Embryonic facial prominence (tissue), 1 donor: ENCODE results near the gene CDH9.
"Not testable (repeated sequence)": the region's sequence is repeated elsewhere in the genome, so short reads cannot be mapped to it uniquely, and the experiment has no call there.

Experiments used
- DNase-seq: peaks from one replicate; pipeline ENCODE4 v3.0.0-alpha.2; 2016; ENCODE audit errors: extremely low spot score

CDH9 gene

GRCh38 chr5:26948921-26949320, 89.5 kb downstream of the CDH9 start:
- DNase-seq = no peak

- no peak for DNase-seq
These were observed 92.5 kb downstream of the CDH9 start for GRCh38 chr5:26945901-26946300.

DNA sequence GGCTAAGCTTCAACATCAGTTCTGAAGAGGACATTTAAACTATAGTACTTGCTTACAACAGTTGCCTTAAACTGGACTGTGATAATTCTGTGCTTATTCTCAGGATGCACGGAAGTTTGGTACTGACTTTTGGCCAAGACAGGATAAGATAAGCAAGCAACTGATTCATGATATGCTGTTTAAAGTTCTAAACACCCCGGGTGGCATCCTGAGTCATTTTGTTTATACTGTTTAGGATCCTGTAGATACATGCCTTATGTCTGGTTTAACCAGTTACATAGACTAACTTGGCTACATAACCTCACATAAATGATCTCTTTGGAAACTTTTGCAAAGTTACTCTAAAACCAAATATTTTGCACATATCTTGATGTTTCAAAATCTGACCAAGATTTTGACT, 95.9 kb downstream of the CDH9 start:
- no peak for DNase-seq

DNA sequence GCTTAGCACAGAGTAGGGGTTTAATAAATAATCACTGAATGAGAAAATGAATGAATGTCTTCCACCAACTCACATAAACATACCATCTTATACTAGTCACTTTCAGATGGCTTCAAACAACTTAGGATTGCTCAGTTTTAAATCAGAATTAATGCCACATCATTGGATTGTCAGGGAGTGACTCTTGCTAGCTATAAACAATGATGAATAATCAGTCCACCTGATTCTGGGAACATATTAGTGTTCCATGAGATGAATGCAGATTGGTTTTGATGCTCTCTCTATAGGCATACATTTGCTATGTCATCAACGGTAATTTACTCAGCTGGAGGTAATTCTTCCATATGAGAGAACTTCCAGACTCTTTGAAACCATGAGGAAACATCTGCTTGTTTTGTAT, 97.4 kb downstream of the CDH9 start:
- DNase-seq = no peak

GRCh38 chr5:26932238-26932637, 106.1 kb downstream of the CDH9 start:
- no peak for DNase-seq

DNA sequence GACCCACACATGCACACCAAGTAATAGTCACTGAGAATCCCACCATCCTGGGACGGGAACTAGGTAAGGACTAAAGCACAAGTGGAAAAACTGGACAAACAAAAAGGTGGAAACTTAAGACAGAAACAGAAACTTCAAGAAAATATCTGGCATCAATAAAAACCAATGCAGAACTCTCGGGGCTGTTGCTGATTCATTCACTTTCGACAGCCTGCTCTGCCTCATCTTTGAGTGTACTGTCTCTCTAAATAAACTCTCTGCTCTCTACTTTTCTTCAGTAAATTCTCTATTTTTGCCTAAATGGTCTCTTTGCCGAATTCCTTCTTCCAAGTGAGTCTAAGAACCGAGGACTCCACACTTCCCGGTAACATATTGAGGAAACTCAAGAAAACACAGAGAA, 116.9 kb downstream of the CDH9 start:
- no peak for DNase-seq

DNA sequence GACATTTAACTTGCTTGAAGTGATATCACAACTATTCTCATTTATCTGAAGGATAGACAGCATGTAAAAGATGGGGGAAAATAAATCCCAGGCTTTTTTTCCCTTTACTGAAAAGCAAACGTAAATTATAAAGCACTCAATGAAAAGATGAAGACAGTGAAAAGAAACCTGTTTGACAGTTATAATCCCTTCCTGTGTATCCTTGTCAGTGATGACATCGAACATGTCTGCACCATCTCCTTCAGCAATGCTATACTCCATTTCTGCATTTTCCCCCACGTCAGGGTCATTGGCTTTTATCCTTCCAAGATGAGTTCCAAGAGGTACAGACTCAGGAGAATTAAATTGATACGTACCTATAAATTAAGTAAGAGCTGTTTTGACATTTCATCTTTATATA, 134.9 kb downstream of the CDH9 start:
- no peak for DNase-seq

- no peak for DNase-seq
These were observed 143.6 kb downstream of the CDH9 start for GRCh38 chr5:26894719-26895263.

DNA sequence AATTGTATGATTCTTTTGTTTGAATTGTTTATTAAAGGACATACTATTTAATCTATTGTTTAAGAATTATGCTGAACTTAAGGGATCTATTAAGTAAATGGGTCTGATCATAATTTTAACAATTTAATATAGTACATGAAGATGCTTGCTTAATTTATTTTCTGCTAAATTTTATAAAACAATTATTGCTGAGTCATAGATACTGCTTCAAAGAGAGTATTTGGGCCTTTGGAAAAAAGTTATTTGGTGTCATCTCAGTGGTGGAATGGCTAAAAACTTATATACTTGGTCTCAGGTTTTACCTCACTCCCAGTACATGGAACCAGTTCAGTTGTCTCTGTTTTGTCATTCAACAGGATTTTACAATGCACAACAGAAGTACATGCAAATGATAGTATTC, 145.3 kb downstream of the CDH9 start:
- DNase-seq = no peak

DNA sequence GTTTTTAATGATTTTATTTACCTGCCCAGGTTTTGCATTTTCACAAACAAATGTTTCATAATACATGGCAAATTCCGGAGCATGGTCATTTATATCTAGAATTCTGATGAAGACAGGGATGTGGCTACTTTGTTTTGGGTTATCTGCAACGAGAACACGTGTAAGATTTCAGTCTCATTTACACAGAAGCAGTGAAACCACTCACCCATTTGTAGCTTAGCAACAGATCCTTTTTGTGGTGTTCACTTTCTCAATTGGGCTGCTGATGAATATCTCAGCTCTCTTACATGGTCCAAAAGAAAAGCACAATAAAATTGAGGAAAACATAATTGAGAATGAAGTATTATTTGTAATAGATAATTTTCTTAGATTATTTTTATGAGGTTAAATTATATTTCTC, 148.6 kb downstream of the CDH9 start:
- DNase-seq = no peak

DNA sequence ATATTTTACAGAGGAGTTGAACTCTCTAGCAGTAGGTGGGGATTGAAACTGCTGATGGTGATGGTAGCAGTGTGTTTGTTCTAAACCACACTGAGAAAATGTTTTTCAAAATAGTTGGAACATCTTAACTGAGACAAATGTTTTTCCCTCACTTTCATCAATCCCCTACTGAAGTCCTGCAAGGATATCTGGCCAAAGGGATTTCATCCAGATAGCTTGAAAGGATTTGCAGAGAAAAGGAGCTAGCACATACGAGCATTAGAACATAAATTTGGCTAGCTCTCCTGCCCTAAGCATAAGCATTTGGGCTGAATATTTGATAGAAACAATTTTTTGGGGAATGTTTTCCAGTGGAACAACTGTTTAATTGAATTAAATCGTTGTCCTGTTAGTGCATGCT, 153.9 kb downstream of the CDH9 start:
- DNase-seq = no peak

DNA sequence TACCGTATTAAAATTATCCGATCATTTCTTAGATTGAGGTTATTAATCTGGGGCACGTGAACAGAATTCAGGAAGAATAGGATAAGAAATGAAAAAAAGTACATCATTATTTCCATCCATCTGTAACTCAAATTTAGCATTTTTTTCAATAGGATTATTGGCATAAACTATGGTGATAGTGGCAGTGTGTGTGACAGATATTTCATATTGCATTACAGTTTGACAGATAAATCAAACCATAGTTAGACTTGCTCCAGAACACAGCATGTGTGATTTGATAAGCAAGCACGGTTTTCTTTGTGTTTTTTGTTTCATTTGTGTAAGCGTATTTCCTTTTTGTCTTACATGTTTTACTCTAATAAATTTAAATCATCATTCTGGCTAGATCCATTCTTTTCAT, 155.0 kb downstream of the CDH9 start:
- DNase-seq = no peak

DNA sequence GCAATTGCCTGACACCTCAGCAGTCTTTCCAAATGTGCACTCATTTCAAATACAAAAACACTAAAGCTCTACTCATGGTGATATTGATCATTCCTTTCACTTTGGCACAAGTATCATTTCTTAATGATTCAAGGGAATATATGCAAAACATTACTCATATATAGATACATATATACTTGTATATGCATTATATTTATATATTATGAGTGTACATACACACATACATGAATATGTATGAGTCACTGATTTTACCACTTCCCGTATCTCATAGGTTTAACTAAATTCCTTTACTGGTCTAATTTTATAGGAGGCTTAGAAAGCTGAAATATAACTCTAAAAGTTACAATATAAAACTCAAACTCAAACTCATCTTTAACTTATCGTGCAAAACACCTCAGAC, 156.5 kb downstream of the CDH9 start:
- no peak for DNase-seq

DNA sequence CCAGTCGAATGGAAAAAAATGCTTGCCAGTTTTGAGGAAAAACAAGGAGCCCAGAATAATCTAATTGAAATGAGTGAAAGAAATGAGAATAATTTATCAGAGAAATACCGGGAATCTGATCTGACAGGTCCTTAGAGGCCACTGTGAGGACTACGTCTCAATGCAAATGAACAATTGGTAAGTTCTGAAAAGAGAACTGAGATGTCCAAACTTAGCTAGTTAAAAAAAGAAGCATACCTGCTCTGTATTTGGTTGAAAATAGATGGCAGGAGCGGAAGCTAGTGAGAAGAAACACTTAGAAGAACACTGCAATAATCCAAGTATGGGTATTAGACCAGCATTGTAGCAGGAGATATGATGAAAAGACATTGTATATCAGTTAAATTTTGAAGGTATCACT, 161.2 kb downstream of the CDH9 start:
- no peak for DNase-seq

GRCh38 chr5:26872337-26872736, 166.0 kb downstream of the CDH9 start:
- no peak for DNase-seq

GRCh38 chr5:26869781-26870180, 168.6 kb downstream of the CDH9 start:
- DNase-seq = no peak

- DNase-seq = no peak
These were observed 169.9 kb downstream of the CDH9 start for GRCh38 chr5:26868504-26868903.

GRCh38 chr5:26864061-26864460, 174.3 kb downstream of the CDH9 start:
- no peak for DNase-seq

GRCh38 chr5:26856238-26856637, 182.1 kb downstream of the CDH9 start:
- no peak for DNase-seq

- DNase-seq = not testable (repeated sequence)
These were observed 185.9 kb downstream of the CDH9 start for GRCh38 chr5:26852450-26852849.

DNA sequence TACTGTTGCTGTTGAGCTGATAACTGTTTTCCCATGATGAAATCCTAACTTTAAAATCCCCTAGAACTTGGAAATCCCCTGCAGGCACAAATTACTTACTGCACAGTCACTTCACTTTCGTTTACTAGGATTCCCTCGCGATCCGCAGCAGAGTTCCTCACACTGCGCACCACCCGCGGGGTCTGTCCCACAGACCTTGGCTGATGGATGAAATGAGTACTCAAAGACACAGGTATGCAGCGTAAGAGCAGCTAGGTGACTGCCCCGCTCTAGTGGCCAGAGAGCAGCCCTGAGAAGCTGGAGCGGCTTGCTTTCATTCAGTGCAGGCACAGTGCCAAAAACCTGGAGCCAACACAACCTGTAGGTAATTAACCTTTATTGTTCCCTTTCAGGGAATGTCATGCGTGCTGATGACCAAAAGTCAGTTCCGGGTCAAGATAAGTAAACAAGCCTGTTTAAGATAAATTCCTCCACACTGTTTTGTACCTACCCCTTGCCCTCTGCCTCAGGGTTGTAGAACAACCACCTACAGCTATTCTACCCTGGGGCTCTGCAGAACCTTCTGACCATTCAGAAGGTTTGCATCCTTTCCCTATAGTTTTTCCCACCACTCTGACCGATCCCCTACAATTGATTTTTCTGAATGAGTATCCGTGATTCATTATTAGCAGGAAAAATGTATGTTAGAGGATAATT, 191.2 kb downstream of the CDH9 start:
- DNase-seq = no peak

DNA sequence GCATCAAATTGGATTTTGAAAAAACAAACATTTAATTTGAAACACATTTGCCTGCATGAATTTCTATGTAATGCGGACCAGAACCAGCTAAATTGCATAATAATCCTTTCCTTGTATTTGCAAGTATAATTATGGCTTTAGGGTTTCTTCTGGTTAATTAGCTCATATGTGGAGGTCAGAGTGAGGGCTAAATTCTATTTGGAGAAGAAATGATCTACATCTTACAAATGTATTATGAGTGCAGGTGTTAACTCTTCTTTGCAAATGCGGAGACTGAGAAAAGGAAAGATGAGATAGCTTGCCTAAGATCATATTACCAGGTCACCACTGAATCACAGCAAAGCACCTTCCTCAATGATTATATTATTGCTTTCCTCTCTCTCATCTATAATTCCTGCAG, 194.7 kb downstream of the CDH9 start:
- DNase-seq = no peak

GRCh38 chr5:26833596-26833995, 204.8 kb downstream of the CDH9 start:
- no peak for DNase-seq
